ENCODE measurements around the gene HMSD. TPM values are rescaled to one million over a fixed set of nuclear protein-coding genes. Genes with fewer than 3 reads are reported as not detected.

The HMSD gene
- total RNA-seq, 1 experiment from 2014 or later: 3.0 TPM

DNA sequence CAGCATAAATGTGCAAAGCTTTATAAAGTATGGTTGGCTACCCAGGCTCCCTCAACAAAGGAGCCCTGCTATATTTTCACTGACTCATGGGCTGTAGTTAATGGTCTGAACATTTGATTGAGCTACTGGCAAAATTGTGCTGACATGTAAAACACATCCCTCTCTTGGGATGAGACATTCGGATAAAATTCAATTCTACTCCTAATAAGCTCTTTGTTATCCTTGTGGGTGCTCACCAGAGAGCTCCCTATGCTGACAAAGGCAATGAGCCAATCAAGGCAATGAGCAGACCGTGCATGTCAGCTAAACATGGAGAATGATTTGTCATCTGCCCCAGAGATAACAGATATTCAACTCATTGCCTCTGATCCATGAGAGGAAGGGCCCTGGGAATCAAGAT lies 48.5 kb downstream of the HMSD start (continued):
- TF ChIP-seq, protein P1, sequence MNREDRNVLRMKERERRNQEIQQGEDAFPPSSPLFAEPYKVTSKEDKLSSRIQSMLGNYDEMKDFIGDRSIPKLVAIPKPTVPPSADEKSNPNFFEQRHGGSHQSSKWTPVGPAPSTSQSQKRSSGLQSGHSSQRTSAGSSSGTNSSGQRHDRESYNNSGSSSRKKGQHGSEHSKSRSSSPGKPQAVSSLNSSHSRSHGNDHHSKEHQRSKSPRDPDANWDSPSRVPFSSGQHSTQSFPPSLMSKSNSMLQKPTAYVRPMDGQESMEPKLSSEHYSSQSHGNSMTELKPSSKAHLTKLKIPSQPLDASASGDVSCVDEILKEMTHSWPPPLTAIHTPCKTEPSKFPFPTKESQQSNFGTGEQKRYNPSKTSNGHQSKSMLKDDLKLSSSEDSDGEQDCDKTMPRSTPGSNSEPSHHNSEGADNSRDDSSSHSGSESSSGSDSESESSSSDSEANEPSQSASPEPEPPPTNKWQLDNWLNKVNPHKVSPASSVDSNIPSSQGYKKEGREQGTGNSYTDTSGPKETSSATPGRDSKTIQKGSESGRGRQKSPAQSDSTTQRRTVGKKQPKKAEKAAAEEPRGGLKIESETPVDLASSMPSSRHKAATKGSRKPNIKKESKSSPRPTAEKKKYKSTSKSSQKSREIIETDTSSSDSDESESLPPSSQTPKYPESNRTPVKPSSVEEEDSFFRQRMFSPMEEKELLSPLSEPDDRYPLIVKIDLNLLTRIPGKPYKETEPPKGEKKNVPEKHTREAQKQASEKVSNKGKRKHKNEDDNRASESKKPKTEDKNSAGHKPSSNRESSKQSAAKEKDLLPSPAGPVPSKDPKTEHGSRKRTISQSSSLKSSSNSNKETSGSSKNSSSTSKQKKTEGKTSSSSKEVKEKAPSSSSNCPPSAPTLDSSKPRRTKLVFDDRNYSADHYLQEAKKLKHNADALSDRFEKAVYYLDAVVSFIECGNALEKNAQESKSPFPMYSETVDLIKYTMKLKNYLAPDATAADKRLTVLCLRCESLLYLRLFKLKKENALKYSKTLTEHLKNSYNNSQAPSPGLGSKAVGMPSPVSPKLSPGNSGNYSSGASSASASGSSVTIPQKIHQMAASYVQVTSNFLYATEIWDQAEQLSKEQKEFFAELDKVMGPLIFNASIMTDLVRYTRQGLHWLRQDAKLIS (CRISPR knock-in tag; IDR thresholded peaks at IDR 0.05; ENCODE audit: borderline replicate concordance): no peak
- TF ChIP-seq, protein P2, sequence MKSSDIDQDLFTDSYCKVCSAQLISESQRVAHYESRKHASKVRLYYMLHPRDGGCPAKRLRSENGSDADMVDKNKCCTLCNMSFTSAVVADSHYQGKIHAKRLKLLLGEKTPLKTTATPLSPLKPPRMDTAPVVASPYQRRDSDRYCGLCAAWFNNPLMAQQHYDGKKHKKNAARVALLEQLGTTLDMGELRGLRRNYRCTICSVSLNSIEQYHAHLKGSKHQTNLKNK (CRISPR knock-in tag; IDR thresholded peaks at IDR 0.05): no peak
- TF ChIP-seq KAT7 (CRISPR knock-in tag; IDR thresholded peaks at IDR 0.05; ENCODE audit: borderline replicate concordance) (no peak), JAZF1 (CRISPR knock-in tag; IDR thresholded peaks at IDR 0.05) (no peak)
- TF ChIP-seq, protein P3, sequence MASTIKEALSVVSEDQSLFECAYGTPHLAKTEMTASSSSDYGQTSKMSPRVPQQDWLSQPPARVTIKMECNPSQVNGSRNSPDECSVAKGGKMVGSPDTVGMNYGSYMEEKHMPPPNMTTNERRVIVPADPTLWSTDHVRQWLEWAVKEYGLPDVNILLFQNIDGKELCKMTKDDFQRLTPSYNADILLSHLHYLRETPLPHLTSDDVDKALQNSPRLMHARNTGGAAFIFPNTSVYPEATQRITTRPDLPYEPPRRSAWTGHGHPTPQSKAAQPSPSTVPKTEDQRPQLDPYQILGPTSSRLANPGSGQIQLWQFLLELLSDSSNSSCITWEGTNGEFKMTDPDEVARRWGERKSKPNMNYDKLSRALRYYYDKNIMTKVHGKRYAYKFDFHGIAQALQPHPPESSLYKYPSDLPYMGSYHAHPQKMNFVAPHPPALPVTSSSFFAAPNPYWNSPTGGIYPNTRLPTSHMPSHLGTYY (CRISPR knock-in tag; IDR thresholded peaks at IDR 0.05): no peak
- TF ChIP-seq, protein P4, sequence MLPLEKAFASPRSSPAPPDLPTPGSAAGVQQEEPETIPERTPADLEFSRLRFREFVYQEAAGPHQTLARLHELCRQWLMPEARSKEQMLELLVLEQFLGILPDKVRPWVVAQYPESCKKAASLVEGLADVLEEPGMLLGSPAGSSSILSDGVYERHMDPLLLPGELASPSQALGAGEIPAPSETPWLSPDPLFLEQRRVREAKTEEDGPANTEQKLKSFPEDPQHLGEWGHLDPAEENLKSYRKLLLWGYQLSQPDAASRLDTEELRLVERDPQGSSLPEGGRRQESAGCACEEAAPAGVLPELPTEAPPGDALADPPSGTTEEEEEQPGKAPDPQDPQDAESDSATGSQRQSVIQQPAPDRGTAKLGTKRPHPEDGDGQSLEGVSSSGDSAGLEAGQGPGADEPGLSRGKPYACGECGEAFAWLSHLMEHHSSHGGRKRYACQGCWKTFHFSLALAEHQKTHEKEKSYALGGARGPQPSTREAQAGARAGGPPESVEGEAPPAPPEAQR (CRISPR knock-in tag; IDR thresholded peaks at IDR 0.05): no peak
- TF ChIP-seq, protein P5, sequence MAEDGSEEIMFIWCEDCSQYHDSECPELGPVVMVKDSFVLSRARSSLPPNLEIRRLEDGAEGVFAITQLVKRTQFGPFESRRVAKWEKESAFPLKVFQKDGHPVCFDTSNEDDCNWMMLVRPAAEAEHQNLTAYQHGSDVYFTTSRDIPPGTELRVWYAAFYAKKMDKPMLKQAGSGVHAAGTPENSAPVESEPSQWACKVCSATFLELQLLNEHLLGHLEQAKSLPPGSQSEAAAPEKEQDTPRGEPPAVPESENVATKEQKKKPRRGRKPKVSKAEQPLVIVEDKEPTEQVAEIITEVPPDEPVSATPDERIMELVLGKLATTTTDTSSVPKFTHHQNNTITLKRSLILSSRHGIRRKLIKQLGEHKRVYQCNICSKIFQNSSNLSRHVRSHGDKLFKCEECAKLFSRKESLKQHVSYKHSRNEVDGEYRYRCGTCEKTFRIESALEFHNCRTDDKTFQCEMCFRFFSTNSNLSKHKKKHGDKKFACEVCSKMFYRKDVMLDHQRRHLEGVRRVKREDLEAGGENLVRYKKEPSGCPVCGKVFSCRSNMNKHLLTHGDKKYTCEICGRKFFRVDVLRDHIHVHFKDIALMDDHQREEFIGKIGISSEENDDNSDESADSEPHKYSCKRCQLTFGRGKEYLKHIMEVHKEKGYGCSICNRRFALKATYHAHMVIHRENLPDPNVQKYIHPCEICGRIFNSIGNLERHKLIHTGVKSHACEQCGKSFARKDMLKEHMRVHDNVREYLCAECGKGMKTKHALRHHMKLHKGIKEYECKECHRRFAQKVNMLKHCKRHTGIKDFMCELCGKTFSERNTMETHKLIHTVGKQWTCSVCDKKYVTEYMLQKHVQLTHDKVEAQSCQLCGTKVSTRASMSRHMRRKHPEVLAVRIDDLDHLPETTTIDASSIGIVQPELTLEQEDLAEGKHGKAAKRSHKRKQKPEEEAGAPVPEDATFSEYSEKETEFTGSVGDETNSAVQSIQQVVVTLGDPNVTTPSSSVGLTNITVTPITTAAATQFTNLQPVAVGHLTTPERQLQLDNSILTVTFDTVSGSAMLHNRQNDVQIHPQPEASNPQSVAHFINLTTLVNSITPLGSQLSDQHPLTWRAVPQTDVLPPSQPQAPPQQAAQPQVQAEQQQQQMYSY (CRISPR knock-in tag; IDR thresholded peaks at IDR 0.05): no peak
- TF ChIP-seq, protein P6, sequence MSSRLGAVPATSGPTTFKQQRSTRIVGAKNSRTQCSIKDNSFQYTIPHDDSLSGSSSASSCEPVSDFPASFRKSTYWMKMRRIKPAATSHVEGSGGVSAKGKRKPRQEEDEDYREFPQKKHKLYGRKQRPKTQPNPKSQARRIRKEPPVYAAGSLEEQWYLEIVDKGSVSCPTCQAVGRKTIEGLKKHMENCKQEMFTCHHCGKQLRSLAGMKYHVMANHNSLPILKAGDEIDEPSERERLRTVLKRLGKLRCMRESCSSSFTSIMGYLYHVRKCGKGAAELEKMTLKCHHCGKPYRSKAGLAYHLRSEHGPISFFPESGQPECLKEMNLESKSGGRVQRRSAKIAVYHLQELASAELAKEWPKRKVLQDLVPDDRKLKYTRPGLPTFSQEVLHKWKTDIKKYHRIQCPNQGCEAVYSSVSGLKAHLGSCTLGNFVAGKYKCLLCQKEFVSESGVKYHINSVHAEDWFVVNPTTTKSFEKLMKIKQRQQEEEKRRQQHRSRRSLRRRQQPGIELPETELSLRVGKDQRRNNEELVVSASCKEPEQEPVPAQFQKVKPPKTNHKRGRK (CRISPR knock-in tag; IDR thresholded peaks at IDR 0.05; ENCODE audit: borderline replicate concordance): no peak

DNA sequence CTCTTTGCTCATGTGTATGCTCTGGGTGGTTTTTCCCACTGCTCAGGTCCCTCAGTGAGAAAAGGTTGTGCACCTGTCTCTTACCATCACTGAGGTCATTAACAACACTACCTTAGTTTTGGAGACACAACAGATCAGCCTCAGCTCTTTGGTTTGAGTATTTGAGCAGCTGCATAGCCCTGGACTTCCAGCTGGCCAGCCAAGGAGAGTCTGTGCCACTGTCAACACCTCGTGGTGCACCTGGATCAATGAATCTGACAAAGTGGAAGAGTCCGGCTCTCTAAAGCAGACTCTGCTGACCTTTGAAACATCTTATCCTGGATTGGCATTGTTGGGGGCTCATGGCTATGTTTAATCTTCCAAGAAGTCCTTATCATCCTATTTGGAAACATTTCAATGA lies 50.8 kb downstream of the HMSD start:
- DNase-seq (ENCODE audit: low spot score) (no peak), ATAC-seq (no peak)
- no peak for TF ChIP-seq CREM (CRISPR knock-in tag; IDR thresholded peaks at IDR 0.05)
- TF ChIP-seq, protein P7, sequence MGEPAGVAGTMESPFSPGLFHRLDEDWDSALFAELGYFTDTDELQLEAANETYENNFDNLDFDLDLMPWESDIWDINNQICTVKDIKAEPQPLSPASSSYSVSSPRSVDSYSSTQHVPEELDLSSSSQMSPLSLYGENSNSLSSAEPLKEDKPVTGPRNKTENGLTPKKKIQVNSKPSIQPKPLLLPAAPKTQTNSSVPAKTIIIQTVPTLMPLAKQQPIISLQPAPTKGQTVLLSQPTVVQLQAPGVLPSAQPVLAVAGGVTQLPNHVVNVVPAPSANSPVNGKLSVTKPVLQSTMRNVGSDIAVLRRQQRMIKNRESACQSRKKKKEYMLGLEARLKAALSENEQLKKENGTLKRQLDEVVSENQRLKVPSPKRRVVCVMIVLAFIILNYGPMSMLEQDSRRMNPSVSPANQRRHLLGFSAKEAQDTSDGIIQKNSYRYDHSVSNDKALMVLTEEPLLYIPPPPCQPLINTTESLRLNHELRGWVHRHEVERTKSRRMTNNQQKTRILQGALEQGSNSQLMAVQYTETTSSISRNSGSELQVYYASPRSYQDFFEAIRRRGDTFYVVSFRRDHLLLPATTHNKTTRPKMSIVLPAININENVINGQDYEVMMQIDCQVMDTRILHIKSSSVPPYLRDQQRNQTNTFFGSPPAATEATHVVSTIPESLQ (CRISPR knock-in tag; IDR thresholded peaks at IDR 0.05): no peak
- TF ChIP-seq NFE2L1 (CRISPR knock-in tag; IDR thresholded peaks at IDR 0.05): no peak
- TF ChIP-seq, protein P2 (CRISPR knock-in tag; IDR thresholded peaks at IDR 0.05): no peak
- TF ChIP-seq, protein P8, sequence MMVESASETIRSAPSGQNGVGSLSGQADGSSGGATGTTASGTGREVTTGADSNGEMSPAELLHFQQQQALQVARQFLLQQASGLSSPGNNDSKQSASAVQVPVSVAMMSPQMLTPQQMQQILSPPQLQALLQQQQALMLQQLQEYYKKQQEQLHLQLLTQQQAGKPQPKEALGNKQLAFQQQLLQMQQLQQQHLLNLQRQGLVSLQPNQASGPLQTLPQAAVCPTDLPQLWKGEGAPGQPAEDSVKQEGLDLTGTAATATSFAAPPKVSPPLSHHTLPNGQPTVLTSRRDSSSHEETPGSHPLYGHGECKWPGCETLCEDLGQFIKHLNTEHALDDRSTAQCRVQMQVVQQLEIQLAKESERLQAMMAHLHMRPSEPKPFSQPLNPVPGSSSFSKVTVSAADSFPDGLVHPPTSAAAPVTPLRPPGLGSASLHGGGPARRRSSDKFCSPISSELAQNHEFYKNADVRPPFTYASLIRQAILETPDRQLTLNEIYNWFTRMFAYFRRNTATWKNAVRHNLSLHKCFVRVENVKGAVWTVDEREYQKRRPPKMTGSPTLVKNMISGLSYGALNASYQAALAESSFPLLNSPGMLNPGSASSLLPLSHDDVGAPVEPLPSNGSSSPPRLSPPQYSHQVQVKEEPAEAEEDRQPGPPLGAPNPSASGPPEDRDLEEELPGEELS (CRISPR knock-in tag; IDR thresholded peaks at IDR 0.05): no peak
- no peak for TF ChIP-seq SOX15 (CRISPR knock-in tag; IDR thresholded peaks at IDR 0.05)
- CTCF ChIA-PET: no interaction called here
- Mint-ChIP-seq H3K4me3 (no peak overlapping the region), H3K9me3 (peaks cover 28% of the 10 kb centered on the region), H3K4me1 (no peaks in the 10 kb centered on the region), H3K27ac (no peak overlapping the region), H3K27me3 (ENCODE audit: low read depth) (peaks cover 11% of the 10 kb centered on the region), H3K36me3 (peaks cover 5% of the 10 kb centered on the region)
- POLR2A ChIA-PET: no interaction called here
